Measurements from ENCODE around the gene MACO1. TPM values are rescaled to one million over a fixed set of nuclear protein-coding genes. Genes with fewer than 3 reads are reported as not detected.

Gene MACO1
- total RNA-seq, 4 donors from 2014 or later: 25.6 to 31.8 (median 28.7) TPM

DNA sequence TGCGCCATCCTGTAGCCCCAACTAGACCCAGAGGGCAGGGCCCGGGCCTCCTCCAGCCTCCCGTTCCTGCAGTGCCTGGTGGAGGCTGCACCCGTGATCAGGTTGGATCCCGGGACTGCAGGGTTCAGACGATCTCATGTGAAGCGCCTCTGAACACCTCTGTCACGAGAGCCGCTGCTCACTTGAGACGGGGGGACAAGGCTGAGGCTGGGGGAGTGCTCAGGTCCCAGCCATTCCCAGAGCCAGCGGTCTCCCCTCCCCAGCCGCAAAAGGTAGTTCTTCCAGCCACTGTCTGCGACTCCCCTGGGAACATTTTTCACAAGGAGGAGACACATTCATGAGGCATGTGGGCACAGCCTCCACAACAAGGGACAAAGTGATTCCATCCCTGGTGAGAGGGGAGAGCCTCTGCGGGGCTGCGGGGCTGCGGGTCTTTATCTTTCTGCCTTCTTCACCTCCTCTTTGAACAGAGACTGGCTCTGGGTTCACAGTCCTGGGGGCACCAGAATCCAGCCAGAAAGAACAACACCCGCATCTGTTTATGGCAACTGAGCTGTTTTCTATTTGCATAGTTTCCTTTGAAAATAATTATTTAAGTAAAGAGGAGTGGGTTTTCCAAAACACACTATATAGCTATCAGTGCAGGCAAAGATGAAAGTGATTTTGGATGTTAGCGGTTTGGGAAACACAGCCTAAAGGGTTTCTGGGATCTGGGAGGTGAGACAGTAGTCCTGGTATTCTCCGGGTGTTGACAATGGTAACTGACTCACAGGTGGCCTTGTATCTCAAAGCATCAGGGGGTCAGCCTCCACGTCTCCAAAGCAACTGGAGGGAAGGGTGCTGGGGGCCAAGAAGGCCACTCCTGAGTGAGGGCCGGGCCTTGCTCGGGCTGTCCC lies 99.7 kb downstream of the MACO1 start:
- no peak for DNase-seq
- TF ChIP-seq POLR2A (IDR thresholded peaks at IDR 0.05): no peak
- TF ChIP-seq, protein P1, sequence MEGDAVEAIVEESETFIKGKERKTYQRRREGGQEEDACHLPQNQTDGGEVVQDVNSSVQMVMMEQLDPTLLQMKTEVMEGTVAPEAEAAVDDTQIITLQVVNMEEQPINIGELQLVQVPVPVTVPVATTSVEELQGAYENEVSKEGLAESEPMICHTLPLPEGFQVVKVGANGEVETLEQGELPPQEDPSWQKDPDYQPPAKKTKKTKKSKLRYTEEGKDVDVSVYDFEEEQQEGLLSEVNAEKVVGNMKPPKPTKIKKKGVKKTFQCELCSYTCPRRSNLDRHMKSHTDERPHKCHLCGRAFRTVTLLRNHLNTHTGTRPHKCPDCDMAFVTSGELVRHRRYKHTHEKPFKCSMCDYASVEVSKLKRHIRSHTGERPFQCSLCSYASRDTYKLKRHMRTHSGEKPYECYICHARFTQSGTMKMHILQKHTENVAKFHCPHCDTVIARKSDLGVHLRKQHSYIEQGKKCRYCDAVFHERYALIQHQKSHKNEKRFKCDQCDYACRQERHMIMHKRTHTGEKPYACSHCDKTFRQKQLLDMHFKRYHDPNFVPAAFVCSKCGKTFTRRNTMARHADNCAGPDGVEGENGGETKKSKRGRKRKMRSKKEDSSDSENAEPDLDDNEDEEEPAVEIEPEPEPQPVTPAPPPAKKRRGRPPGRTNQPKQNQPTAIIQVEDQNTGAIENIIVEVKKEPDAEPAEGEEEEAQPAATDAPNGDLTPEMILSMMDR (IDR thresholded peaks at IDR 0.05): no peak
- intact Hi-C loops (cut with DNase I): no loop called here
- WGBS, 2 donors: 85 to 92% methylated on average over 19 to 21 of the region's 22 CpGs
- H3K4me3 ChIP-seq (replicated peaks in 1 of 3): no peak overlapping the region
- no peaks in the 10 kb centered on the region for H3K27me3 ChIP-seq
- H3K4me1 ChIP-seq: no peaks in the 10 kb centered on the region
- H3K9me3 ChIP-seq: no peaks in the 10 kb centered on the region
- H3K36me3 ChIP-seq: no peaks in the 10 kb centered on the region
- H3K27ac ChIP-seq: no peak overlapping the region

DNA sequence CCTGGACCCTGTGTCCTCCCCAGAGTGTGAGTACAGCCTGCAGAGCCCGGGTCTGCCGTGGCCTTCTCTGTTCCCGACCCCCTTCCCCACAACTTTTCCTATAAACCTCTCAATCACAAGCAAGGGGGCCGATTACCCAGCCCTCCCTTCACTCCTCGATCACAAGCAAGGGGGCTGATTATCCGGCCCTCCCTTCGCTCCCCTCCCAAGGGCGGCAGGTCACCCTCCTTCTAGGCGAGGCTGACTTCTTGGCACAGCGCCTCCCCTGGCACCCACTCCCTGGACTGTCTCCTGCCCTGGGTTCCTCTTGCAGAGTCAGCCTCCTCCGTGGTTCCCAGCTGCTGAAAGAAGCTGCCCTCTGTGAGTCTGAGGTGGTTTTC lies 100.4 kb downstream of the MACO1 start:
- intact Hi-C loops (cut with DNase I): no loop called here

DNA sequence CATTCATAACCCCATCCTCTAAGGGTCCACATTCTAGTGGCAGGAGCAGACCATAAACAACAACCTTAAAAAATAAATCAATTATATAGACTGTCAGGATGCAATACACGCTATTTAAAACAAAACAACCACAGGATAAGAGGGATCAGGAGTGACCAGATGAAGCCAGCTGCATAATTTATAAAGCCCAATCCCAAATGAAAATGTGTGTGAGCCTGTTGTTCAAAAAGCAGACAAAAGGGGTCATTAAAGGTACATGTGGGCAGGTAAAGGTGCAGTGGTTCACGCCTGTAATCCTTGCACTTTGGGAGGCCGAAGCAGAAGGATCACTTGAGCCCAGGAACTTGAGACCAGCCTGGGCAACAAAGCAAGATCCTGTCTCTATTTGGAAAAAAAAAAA lies 102.3 kb downstream of the MACO1 start:
- intact Hi-C loops (cut with DNase I): no loop called here
- Histone ChIP-seq H3K9me3 (no peaks in the 10 kb centered on the region), H3K4me3 (replicated peaks in 1 of 3) (no peak overlapping the region), H3K27me3 (no peaks in the 10 kb centered on the region), H3K36me3 (no peaks in the 10 kb centered on the region), H3K4me1 (peaks cover 11 to 15% of the 10 kb centered on the region in 2 donors), H3K27ac (no peak overlapping the region)
- no peak for DNase-seq
- WGBS, 2 donors: 92 to 95% methylated on average over 3 of the region's 3 CpGs
- TF ChIP-seq POLR2A (IDR thresholded peaks at IDR 0.05): no peak
- TF ChIP-seq, protein P1 (IDR thresholded peaks at IDR 0.05): no peak

More for the DNA sequence above, 100.4 kb downstream of the MACO1 start:
- H3K4me3 ChIP-seq (replicated peaks in 1 of 3): no peak overlapping the region
- H3K36me3 ChIP-seq: no peaks in the 10 kb centered on the region
- no peaks in the 10 kb centered on the region for H3K9me3 ChIP-seq
- peaks cover 1 to 3% of the 10 kb centered on the region in 2 donors for H3K4me1 ChIP-seq
- 72 to 77% methylated on average over 11 of the region's 11 CpGs for WGBS, 2 donors
- DNase-seq: peak in 1 of 2 donors; percentile 12
- H3K27ac ChIP-seq: no peak overlapping the region
- H3K27me3 ChIP-seq: no peaks in the 10 kb centered on the region
- TF ChIP-seq, protein P1 (IDR thresholded peaks at IDR 0.05): no peak
- no peak for TF ChIP-seq POLR2A (IDR thresholded peaks at IDR 0.05)

DNA sequence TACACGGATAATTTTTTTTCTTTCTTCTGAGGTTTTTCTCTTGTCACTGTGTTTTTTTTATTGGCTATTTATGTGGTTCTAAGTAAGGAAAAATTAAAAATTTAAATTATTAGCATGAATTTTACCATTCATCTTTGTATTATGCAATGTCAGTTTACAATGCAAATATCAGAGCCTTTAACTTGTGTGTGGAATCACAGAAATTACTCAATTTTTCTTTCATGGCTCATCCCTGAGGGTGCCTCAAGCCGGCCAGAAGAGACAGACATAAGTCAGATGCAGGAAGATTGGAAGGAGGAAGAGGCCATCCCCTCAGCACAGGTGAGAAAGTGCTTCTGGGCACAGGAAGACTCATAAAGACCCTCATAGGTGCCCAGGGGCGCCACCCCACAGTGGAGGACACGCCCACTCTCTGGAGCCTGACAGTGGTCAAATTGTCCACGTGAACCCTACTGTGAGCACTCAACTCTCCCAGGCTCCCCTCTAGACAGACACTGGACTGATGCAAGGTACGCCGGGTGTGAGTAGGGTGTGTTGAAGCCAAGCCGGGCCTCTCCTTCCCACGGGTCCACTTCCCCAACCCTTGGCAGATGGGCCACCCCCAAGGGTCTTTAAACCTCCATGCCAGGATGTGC lies 103.2 kb downstream of the MACO1 start:
- Histone ChIP-seq H3K27me3 (no peaks in the 10 kb centered on the region), H3K27ac (no peak overlapping the region), H3K9me3 (no peaks in the 10 kb centered on the region), H3K36me3 (no peaks in the 10 kb centered on the region), H3K4me3 (replicated peaks in 1 of 3) (no peak overlapping the region), H3K4me1 (peaks cover 11 to 15% of the 10 kb centered on the region in 2 donors)
- 82 to 84% methylated on average over 8 to 9 of the region's 9 CpGs for WGBS, 2 donors
- TF ChIP-seq POLR2A (IDR thresholded peaks at IDR 0.05): no peak
- TF ChIP-seq, protein P1 (IDR thresholded peaks at IDR 0.05): no peak
- no peak for DNase-seq
- intact Hi-C loops (cut with DNase I): no loop called here

DNA sequence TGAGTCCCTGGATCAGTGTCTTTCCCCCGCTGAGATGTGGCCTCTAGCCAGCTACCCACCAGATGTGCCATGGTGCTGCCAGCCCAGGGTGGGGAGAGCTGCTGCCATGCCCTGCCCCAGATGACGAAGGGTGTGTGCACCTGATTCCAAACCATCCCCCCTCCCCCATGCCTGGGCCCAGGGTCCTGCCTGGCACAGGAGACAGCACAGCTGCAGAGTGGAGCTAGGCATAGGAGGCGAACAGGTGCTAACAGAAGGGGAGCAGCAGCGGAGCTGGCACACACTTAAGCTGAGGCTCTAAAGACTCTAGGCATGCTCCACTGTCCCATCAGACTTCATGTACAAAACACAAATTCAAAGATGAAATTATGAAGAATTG lies 103.7 kb downstream of the MACO1 start:
- TF ChIP-seq, protein P1 (IDR thresholded peaks at IDR 0.05): no peak
- TF ChIP-seq POLR2A (IDR thresholded peaks at IDR 0.05): no peak
- Histone ChIP-seq H3K36me3 (no peaks in the 10 kb centered on the region), H3K27me3 (no peaks in the 10 kb centered on the region), H3K4me1 (peaks cover 11 to 15% of the 10 kb centered on the region in 2 donors), H3K27ac (no peak overlapping the region), H3K9me3 (no peaks in the 10 kb centered on the region), H3K4me3 (replicated peaks in 1 of 3) (no peak overlapping the region)
- DNase-seq: no peak
- intact Hi-C loops (cut with DNase I): no loop called here
- 89 to 100% methylated on average over 2 to 4 of the region's 4 CpGs for WGBS, 2 donors

Measured in thyroid gland (tissue), 4 donors.